ENCODE measurements around the gene C2orf80.

DNA sequence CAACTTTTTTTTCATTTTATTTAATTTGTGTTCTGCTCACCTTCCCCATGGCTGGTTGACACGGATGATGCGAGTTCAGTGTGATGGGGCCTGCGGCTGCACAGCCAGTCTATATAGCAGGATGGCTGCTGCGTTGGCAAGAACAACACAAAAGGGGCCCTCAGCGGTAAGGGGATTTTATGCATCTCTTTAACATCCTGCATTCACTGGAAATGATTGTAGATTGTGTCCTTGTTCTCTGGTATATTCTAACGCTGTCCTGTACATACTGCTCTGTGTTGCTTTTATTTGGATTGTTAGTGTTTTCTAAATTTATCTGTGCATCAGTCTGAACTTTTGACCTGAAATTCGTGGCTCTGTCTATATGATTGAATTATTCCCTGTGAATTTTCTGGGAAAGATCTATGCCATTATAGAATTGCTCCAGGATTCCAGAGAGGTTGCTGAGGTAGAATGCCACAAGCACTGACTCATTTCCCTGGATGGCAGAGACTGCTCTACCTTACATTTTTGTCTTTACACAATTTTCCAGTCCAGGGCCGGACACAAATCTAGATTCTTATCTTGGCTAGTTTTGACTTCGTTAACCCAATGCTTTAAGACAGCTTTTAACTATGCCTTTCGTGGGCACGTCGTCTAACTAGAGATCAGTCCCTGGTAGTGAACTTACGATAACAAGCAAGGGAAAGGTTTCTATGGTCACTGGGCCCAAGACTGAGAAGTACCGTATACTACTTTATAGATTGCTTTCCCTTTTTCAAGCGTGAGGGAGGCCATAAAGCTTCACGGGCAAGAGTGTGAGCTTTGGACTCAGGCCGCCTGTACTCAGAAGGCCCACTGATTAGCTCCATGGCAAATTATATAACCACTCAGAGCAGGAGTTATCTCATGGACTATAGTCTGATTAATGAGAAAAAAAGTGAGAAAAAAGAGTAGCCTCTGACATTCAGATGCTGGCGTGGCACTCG is 59.8 kb downstream of the C2orf80 start, which contains the start of gene CRYGC:
- TF ChIP-seq POLR2AphosphoS5 (IDR thresholded peaks at IDR 0.05), result no peak
- TF ChIP-seq, protein P1, sequence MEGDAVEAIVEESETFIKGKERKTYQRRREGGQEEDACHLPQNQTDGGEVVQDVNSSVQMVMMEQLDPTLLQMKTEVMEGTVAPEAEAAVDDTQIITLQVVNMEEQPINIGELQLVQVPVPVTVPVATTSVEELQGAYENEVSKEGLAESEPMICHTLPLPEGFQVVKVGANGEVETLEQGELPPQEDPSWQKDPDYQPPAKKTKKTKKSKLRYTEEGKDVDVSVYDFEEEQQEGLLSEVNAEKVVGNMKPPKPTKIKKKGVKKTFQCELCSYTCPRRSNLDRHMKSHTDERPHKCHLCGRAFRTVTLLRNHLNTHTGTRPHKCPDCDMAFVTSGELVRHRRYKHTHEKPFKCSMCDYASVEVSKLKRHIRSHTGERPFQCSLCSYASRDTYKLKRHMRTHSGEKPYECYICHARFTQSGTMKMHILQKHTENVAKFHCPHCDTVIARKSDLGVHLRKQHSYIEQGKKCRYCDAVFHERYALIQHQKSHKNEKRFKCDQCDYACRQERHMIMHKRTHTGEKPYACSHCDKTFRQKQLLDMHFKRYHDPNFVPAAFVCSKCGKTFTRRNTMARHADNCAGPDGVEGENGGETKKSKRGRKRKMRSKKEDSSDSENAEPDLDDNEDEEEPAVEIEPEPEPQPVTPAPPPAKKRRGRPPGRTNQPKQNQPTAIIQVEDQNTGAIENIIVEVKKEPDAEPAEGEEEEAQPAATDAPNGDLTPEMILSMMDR (IDR thresholded peaks at IDR 0.05), result no peak
- no peak for TF ChIP-seq EP300 (IDR thresholded peaks at IDR 0.05)

All from gastroesophageal sphincter (tissue), 3 donors.